GM10266 (cell line): ENCODE results near the gene PDLIM5.
"Not testable (repeated sequence)": the region's sequence is repeated elsewhere in the genome, so short reads cannot be mapped to it uniquely, and the experiment has no call there.

Experiments used
- DNase-seq: peaks from one replicate; pipeline ENCODE4 v3.0.0; 2012; ENCODE audit errors: extremely low spot score
- TF ChIP-seq, protein P1 (sequence below): IDR thresholded peaks from 2 replicates; pipeline ENCODE4 v1.5.1; 2012; ENCODE audit warnings: mild to moderate bottlenecking, low read depth; ENCODE audit not compliant: control insufficient read depth, insufficient read depth; ENCODE audit errors: missing control alignments

The PDLIM5 gene

DNA sequence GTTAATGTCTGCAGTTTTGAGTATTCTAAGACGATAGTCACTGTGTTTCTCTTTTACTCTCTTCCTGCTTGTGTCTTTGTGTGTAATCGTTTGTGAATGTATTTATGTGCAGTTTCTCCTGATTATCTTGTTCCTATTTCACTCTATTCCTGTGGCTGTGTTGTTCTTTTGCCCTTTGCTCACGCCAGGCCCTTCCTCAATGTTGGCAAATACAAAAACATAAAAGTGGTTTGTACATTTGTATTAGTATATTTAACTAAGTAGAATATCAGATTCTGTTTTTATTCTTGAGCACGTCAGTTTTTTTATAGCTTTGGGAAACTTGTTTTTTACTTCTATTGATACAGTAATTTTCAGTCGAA, 198.4 kb downstream of the PDLIM5 start:
- TF ChIP-seq, protein P1, sequence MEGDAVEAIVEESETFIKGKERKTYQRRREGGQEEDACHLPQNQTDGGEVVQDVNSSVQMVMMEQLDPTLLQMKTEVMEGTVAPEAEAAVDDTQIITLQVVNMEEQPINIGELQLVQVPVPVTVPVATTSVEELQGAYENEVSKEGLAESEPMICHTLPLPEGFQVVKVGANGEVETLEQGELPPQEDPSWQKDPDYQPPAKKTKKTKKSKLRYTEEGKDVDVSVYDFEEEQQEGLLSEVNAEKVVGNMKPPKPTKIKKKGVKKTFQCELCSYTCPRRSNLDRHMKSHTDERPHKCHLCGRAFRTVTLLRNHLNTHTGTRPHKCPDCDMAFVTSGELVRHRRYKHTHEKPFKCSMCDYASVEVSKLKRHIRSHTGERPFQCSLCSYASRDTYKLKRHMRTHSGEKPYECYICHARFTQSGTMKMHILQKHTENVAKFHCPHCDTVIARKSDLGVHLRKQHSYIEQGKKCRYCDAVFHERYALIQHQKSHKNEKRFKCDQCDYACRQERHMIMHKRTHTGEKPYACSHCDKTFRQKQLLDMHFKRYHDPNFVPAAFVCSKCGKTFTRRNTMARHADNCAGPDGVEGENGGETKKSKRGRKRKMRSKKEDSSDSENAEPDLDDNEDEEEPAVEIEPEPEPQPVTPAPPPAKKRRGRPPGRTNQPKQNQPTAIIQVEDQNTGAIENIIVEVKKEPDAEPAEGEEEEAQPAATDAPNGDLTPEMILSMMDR, result no peak
- DNase-seq, result no peak

DNA sequence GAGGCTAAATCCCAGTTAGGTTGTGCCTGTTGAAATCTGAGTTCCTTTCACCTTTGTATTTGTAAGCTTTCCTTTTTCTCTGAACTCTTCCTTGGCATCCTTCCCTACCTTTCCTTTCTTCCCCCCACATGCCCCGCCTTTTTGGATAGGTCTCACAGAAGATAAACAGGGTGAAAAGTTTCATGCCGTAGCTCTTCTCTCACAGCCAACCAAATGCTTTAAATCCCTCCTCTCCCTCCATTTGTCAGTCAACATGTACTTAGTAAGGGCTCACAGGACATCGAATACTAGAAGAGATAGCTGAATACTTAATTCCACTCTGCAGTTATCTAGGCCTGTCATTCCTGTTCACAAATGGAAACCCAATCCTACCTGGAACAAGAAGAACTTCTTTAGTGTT, 198.9 kb downstream of the PDLIM5 start:
- DNase-seq, result no peak
- TF ChIP-seq, protein P1, result no peak

DNA sequence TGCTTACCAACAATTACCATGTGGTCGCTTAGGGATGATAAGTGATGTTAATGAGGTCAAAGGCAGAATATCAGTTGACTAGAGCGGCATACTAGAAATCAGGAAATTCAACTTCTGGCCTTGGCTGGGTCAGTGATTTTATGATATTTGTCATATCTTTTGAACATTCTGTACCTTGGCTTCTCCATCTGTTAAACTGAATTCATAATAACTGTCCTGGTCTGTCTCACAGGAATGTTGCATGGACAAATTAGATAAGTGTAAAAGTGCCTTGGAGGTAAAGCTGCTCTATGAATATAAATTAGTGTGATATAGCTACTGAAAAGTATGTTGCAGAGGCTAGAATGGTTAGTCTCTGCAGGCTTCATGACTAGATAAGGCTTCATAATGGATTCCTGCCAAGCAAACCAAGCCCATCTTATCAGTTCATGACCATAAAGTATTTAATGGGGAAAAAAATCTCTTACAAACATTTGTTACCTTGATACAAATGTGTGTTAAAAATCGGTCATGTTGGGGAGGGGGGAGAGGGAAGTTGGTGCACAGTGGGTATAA, 201.4 kb downstream of the PDLIM5 start:
- TF ChIP-seq, protein P1, result no peak
- no peak for DNase-seq

DNA sequence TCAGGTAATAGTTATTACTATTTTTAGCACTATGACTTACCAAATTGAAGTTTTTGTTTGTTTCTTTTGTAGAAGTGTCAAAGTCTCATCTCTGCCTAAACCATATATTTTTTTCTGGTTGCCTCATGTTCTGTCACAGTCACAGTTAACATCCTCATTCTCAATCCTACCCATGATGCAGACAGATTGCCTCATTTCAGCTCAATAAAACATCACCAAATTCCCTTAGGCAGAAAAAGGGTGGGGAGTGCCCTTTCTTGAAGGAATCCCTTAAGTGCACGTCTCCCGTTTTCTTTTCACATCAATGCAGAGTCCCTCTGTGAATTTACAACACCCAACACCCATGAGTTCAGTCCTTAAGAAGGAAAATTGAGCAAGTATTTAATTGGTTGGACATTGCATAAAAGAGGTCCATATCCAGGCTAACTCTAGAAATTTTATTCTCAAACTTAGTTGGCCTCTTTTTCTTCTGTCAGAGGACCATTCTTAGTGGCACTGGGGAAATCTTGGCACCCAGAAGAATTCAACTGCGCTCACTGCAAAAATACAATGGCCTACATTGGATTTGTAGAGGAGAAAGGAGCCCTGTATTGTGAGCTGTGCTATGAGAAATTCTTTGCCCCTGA, 202.4 kb downstream of the PDLIM5 start:
- DNase-seq, result no peak
- TF ChIP-seq, protein P1, result no peak

DNA sequence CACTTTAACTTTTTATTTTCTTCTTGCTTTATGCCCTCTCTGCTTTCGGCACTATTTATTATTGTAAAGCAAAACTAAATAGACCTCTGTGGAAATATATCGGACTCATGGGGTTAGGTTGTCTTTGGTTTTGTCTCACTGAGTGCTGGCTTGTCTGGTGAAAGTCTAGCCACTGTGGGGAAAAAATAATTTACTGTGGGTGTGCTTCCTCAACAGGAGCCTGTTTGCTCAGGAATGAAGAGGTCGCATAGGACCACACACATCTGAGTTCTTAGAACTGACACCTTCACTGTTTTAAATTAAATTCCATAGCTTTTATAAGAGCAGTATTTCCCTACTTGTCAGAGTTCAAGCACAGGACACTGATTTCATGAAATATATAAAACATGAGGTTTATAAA, 203.0 kb downstream of the PDLIM5 start:
- TF ChIP-seq, protein P1, result no peak
- DNase-seq, result no peak

DNA sequence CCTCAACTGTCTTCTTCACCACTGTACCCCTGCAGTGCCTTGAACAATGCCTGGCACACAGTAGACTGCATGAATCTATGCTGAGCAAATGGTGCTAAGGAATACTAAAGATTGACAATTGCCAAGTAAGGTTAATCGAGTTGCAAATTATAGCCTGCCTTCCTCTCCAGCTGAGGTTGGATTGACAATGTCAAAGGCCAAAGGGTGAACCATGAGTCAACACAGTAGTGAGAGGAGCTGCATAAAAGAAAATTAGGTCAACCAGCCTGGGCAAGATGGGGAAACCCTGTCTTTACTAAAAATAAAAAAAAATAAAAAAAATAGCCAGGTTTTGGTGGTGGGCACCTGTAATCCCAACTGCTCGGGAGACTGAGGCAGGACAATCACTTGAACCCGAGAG, 208.9 kb downstream of the PDLIM5 start:
- TF ChIP-seq, protein P1, result no peak
- no peak for DNase-seq

DNA sequence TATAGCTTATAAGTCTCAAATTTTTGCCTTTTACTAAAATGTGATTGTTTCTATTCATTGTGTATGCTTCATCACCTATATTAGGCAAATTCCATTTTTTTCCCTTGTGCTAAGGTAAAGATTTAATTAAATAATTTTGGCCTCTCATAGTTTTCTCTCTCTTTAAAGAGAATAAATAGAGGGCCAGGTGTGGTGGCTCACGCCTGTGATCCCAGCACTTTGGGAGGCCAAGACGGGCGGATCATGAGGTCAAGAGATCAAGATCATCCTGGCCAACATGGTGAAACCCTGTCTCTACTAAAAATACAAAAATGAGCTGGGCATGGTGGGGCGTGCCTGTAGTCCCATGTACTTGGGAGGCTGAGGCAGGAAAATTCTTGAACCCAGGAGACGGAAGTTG, 213.3 kb downstream of the PDLIM5 start:
- DNase-seq, result not testable (repeated sequence)
